ENCODE results near the gene OXLD1.

OXLD1 gene

GRCh38 chr17:81616877-81617276, 49.5 kb downstream of the OXLD1 start:
- DNase-seq (ENCODE audit: low read depth, low spot score) = no peak

- no peak for DNase-seq (ENCODE audit: low read depth, low spot score)
These were observed 50.9 kb downstream of the OXLD1 start for GRCh38 chr17:81615401-81615930.

Data from smooth muscle cell of the brain vasculature (primary cell).